Right lobe of liver (tissue), 6 donors: ENCODE data around the gene TCAF1. TPM values are rescaled to one million over a fixed set of nuclear protein-coding genes. Genes with fewer than 3 reads are reported as not detected.

ENCODE experiments used
- ATAC-seq, 4 donors: fragments of 200-7000 bp; cut with Tn5 transposase; one replicate each; pipeline ENCODE4 v1.9.1; 2020; ENCODE audit warnings: mild to moderate bottlenecking in 4 of 4, moderate library complexity in 4 of 4
- DNase-seq, 3 donors: peaks; one replicate each; pipeline ENCODE4 v3.0.0-alpha.2; 2020
- H3K27ac ChIP-seq, 3 donors: fragments of 200-600 bp; one replicate each; pipeline ENCODE4 v1.8.0; 2022
- H3K27me3 ChIP-seq, 2 donors: fragments of 200-600 bp; one replicate each; pipeline ENCODE4 v1.8.0; 2022
- H3K36me3 ChIP-seq, 4 donors: fragments of 200-600 bp; sonication (generic) in 1 of 4; one replicate each; pipeline versions ENCODE4 v1.5.1 to v1.8.0; 2017 to 2022; ENCODE audit warnings: control low read depth in 1 of 4
- H3K4me1 ChIP-seq, 4 donors: fragments of 200-600 bp; sonication (generic) in 1 of 4; one replicate each; pipeline versions ENCODE4 v1.5.1 to v1.8.0; 2017 to 2022; ENCODE audit warnings: control low read depth in 1 of 4
- H3K4me3 ChIP-seq, 3 donors: fragments of 200-600 bp; one replicate each; pipeline ENCODE4 v1.8.0; 2022
- H3K9me3 ChIP-seq, 4 donors: fragments of 200-600 bp; sonication (generic) in 1 of 4; one replicate each; pipeline versions ENCODE4 v1.5.1 to v1.8.0; 2017 to 2022; ENCODE audit warnings: control low read depth in 1 of 4
- POLR2A ChIP-seq: fragments of 450-650 bp; IDR thresholded peaks from one replicate; pipeline ENCODE4 v1.6.1; 2017; ENCODE audit warnings: antibody characterized with exemption, mild to moderate bottlenecking
- WGBS: methylation state at CpG from one replicate; pipeline ENCODE4 v1.1.6; 2018; ENCODE audit warnings: low coverage, low lambda C conversion rate; ENCODE audit not compliant: insufficient coverage; ENCODE audit errors: missing lambda C conversion rate; 5-methylcytosine and 5-hydroxymethylcytosine counted together
- intact Hi-C, 2 donors: fragments of 100-400 bp; cut with DNase I; formaldehyde crosslinking; loops; one replicate each; pipeline versions ENCODE4 v1.11.2 to v1.14.1; 2022
- long read RNA-seq: library from polyadenylated mRNA; unstranded; transcript quantifications from one replicate; pipeline ENCODE4 v2.0.0, GENCODE V29; 2019
- total RNA-seq, 6 experiments: library from RNA; depleted of rRNA in 2 of 6; stranded (reverse); fragments of >200 nt in 2 of 6; fragmentation: NEBNext Ultra II Directional in 3 of 6; extraction: Animal tissue kit (Norgen Biotek cat#: 25700) in 3 of 6; gene quantifications; one replicate each; pipeline versions ENCODE4 v1.1.0 to v1.2.4, GENCODE V29; 2016 to 2023
- TF ChIP-seq, protein P1 (sequence below), 4 donors: fragments of 200-600 bp in 3 of 4; fragments of 450-650 bp in 1 of 4; IDR thresholded peaks; one replicate each; pipeline versions ENCODE4 v1.5.1 to v1.8.0; 2016 to 2022; ENCODE audit warnings: antibody characterized with exemption in 4 of 4, mild to moderate bottlenecking in 2 of 4
- donor health status: DM: no; HTN: yes; CAD: no.
- donor health status: DM: no; HTN: no; CAD: no.
- donor health status: DM: no; HTN: no; CAD: no.
- donor health status: DM: no; HTN: yes; CAD: no.
- donor health status: DM: no; HTN: yes; CAD: no.

The TCAF1 gene, protein sequence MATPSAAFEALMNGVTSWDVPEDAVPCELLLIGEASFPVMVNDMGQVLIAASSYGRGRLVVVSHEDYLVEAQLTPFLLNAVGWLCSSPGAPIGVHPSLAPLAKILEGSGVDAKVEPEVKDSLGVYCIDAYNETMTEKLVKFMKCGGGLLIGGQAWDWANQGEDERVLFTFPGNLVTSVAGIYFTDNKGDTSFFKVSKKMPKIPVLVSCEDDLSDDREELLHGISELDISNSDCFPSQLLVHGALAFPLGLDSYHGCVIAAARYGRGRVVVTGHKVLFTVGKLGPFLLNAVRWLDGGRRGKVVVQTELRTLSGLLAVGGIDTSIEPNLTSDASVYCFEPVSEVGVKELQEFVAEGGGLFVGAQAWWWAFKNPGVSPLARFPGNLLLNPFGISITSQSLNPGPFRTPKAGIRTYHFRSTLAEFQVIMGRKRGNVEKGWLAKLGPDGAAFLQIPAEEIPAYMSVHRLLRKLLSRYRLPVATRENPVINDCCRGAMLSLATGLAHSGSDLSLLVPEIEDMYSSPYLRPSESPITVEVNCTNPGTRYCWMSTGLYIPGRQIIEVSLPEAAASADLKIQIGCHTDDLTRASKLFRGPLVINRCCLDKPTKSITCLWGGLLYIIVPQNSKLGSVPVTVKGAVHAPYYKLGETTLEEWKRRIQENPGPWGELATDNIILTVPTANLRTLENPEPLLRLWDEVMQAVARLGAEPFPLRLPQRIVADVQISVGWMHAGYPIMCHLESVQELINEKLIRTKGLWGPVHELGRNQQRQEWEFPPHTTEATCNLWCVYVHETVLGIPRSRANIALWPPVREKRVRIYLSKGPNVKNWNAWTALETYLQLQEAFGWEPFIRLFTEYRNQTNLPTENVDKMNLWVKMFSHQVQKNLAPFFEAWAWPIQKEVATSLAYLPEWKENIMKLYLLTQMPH
- total RNA-seq, result 10 to 100 TPM; 31.6 to 52.9 (median 45.8) TPM
- long read RNA-seq, partial matches to known transcripts, result 3 of 7 reads
- long read RNA-seq, other reads (novel, unspliced or antisense), result 4 of 7 reads

DNA sequence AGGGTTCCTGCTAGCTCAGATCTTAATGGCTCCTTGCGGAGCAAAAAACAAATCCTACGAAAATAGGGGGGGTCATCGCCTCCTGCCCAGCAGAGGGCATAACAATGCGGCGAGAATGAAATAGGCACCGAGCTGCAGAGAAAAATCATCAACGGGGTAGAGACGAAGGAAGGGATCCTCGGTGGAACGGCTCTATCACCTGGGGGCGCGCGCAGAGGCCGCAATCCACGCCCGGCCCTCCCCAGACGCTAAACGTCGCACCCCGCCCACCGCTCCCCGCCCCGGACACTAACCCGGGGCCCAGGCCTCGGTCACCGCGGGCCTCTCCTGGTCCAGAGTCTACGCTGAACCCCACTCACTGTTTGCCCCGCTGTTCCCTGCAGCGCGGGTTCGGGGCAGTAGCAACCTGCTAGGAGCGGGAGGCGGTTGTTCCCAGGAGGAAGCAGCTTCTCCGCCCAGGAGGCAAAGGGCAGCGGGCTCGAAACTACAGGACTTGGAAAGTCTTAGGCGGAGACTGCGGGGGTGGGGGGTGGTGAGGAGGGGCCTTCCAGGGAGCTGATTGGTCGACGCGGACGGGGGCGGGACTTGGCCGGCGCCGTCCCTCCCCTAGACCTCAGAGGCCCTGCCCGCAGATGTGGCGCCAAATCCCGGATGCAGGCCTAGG, at the start of gene TCAF1:
TCAF1 (minus strand) TSS at position 509 of the 664 bp plus-strand sequence. CDS start 25,568 bp downstream, outside the sequence.
- H3K27me3 ChIP-seq, result no peaks in the 10 kb centered on the region
- H3K9me3 ChIP-seq, result no peaks in the 10 kb centered on the region
- no peaks in the 10 kb centered on the region for H3K36me3 ChIP-seq
- peak within 1 kb of the TSS; percentile 91 to 98 (median 92) for H3K27ac ChIP-seq
- peak; percentile 85 for TF ChIP-seq POLR2A
- TF ChIP-seq, protein P1, sequence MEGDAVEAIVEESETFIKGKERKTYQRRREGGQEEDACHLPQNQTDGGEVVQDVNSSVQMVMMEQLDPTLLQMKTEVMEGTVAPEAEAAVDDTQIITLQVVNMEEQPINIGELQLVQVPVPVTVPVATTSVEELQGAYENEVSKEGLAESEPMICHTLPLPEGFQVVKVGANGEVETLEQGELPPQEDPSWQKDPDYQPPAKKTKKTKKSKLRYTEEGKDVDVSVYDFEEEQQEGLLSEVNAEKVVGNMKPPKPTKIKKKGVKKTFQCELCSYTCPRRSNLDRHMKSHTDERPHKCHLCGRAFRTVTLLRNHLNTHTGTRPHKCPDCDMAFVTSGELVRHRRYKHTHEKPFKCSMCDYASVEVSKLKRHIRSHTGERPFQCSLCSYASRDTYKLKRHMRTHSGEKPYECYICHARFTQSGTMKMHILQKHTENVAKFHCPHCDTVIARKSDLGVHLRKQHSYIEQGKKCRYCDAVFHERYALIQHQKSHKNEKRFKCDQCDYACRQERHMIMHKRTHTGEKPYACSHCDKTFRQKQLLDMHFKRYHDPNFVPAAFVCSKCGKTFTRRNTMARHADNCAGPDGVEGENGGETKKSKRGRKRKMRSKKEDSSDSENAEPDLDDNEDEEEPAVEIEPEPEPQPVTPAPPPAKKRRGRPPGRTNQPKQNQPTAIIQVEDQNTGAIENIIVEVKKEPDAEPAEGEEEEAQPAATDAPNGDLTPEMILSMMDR (IDR thresholded peaks at IDR 0.05), result peak in 3 of 4 donors; percentile 19 to 33 (median 24)
- 2% methylated on average over 26 of the region's 50 CpGs for WGBS
- H3K4me3 ChIP-seq, result peak within 1 kb of the TSS; percentile 64 to 82 (median 76)
- DNase-seq (peak; percentile 97 to 98 (median 98)), ATAC-seq (peak; percentile 91 to 98 (median 95))
- intact Hi-C loops, result no loop called here
- H3K4me1 ChIP-seq, result peaks cover 0 to 28% (median 1%) of the 10 kb centered on the region in 4 donors

DNA sequence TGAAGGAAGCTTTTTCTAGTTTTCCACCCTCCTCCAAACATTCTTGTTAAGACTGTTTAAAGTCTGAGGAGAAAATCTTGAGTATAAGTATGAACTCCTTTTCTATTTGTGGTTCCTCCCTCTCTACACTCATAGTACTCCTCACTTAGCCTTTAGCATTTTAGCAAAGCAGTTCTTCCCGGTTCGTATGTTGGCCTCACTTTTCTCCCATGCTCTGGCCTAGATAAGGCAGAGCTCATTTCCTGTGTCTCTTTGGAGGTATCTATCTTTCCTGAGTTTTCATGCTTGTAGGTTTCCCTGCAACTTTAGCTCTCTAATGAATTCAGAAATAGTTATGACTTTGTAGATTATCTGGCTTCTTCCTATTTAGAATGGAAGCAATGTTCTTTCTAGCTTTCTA, 46.8 kb upstream of the TCAF1 start:
- ATAC-seq, result no peak
- 40% methylated on average over 2 of the region's 2 CpGs for WGBS
- H3K27ac ChIP-seq, result no peak overlapping the region

DNA sequence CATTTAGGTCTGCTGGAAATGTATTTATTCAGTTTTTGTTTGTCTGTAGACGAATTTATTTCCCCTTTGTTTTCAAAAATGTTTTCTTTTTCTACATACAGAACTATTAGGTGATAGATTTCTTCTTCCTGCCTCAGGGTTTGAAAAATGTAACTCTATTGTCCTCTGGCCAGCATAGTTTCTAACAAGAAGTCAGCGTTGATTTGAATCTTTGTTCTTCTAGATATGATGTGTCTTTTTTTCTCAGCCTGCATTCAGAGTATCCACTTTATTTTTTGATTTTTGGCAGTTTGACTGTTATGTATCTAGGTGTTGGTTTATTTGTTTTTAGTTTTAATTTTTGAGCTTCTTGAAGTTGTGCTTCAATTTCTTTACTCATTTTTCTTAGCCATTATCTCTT, 45.1 kb upstream of the TCAF1 start:
- no peaks in the 10 kb centered on the region for H3K36me3 ChIP-seq
- H3K27me3 ChIP-seq, result no peaks in the 10 kb centered on the region
- DNase-seq, result no peak
- H3K4me1 ChIP-seq, result no peaks in the 10 kb centered on the region
- H3K9me3 ChIP-seq, result no peaks in the 10 kb centered on the region
- intact Hi-C loops, result no loop called here
- no peak for ATAC-seq
- TF ChIP-seq, protein P1 (IDR thresholded peaks at IDR 0.05), result no peak
- no peak for TF ChIP-seq POLR2A
- H3K27ac ChIP-seq, result no peak overlapping the region
- 53% methylated on average over 2 of the region's 2 CpGs for WGBS
- H3K4me3 ChIP-seq, result no peak overlapping the region

More for the DNA sequence above, 46.8 kb upstream of the TCAF1 start:
- H3K4me1 ChIP-seq, result no peaks in the 10 kb centered on the region
- no peak for DNase-seq
- H3K27me3 ChIP-seq, result no peaks in the 10 kb centered on the region
- intact Hi-C loops, result no loop called here
- TF ChIP-seq POLR2A, result no peak
- TF ChIP-seq, protein P1 (IDR thresholded peaks at IDR 0.05), result no peak
- no peaks in the 10 kb centered on the region for H3K9me3 ChIP-seq
- no peaks in the 10 kb centered on the region for H3K36me3 ChIP-seq
- H3K4me3 ChIP-seq, result no peak overlapping the region

DNA sequence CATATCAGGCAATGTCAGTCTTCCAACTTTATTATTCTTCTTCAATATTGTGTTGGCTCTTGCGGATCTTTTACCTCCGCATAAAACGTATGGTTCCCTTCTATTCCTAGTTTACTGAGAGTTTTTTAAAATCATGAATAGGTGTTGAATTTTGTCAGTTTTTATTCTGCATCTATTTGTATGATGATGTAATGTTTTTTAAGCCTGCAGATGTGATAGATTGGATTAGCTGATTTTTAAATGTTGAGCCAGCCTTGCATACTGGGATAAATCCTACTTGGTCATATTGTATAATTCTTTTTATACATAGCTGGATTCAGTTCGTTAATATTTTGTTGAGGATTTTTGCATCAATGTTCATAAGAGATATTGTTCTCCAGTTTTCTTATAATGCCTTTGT, 43.4 kb upstream of the TCAF1 start:
- Histone ChIP-seq H3K9me3 (no peaks in the 10 kb centered on the region), H3K4me3 (no peak overlapping the region), H3K27ac (no peak overlapping the region), H3K27me3 (no peaks in the 10 kb centered on the region), H3K4me1 (no peaks in the 10 kb centered on the region), H3K36me3 (no peaks in the 10 kb centered on the region)
- 88% methylated on average over 4 of the region's 4 CpGs for WGBS
- DNase-seq (no peak), ATAC-seq (no peak)
- intact Hi-C loops, result no loop called here
- no peak for TF ChIP-seq POLR2A
- TF ChIP-seq, protein P1 (IDR thresholded peaks at IDR 0.05), result no peak
